GM18517 (cell line): Measurements from ENCODE around the gene CASP7.
"Not testable (repeated sequence)": the region's sequence is repeated elsewhere in the genome, so short reads cannot be mapped to it uniquely, and the experiment has no call there.

Source experiments
- ATAC-seq: cut with Tn5 transposase; IDR thresholded peaks from one replicate; pipeline ENCODE4 v1.9.1; 2021; ENCODE audit warnings: mild to moderate bottlenecking, moderate library complexity; ENCODE audit not compliant: unreplicated experiment

The CASP7 gene

DNA sequence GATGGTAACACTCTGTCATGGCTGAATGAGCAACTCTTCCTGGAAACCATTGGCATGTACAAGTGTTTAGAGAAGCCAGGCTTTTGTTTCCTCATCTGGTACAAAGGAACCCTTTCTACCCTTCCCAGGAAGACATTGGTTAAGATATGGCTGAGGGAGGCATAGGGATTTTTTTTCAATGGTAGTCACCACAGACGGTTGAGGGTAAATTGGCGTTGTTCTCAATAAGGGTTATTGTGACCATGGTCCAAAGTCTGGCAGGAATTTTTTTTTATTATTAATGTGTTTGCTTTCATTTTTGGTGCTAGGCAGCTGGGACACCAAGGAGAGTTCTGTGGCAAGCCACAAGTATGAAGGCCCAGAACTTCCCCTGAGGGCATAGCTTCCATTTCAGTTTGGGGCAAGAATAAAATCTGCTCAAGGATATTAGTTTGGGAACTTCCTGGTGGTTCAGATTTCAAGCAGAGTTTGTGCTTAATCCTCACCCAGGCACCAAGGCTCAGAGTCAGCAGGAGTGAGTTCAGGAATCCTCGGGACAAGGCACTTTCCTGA, 71.5 kb downstream of the CASP7 start, which contains the start of gene PLEKHS1:
PLEKHS1 (plus strand) TSS at position 502 of the 552 bp plus-strand sequence. CDS start 3,596 bp downstream, outside the sequence.
- no peak for ATAC-seq

DNA sequence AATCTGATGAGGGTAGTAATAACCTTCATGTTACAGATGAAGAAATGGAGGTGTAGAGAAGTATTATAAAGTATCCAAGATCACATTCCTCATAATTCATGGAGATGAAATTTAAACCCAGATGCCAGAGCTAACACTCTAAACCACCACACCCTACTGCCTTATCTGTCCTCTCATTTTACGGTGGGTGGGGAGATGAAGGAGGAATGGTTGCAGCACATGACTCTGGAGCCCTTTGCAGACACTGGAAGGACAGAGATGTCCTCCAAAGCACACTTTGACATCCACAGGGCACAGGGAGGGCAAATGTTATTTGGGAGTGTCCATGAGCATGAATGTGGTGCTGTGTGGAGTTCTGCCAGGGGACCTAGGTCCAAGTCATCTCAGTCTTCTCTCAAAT, 72.8 kb downstream of the CASP7 start:
- ATAC-seq: no peak

DNA sequence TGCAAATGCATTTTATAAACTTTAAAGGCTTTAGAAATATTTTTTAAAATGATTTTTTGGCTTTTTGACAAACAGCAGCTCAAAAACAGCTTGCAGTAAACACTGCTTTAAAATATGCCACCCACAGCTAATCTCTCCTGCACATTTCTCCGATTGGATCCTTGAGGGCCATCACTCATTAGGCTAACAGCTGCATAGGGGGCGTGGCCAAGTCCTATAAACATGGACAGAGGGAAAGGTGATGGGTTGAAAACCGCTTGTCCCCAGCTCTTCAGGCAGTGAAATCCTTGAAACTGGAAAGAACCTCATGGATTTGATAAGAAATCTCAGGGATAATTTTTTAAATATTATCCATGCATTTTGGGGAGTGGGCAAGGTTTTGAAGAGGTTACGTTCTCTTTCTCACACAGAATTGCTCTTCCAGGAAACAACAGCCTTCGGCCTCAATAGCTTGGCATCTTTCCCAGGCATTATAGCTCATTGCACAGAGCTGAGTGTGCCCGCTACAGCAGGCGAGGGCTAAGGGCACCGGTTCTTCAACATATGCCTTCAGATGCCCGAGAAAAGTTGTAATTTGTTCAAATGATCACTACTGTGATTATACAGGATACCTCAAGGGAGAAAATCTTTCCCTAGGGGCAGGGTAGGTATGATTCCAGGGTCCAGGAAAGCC, 73.4 kb downstream of the CASP7 start:
- ATAC-seq: no peak

DNA sequence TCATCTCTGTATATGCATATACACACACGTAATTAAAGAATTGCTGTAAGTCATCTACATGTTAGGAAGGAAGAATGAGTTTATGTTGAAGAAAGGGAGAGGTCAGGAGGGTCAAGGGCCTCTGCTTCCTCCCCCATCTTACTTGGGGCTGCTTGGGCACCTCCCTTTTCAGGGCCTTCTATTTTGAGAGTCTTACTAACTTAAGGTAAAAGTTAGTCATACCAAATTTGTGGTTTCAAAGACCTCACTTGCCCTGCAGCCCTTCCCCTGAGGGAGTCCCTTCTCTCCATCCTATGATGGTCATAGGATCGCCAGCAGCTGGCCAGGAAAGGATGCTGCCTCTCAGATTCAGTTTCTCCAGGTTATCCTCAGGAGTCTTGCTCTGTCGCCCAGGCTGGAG, 74.4 kb downstream of the CASP7 start:
- ATAC-seq: no peak

DNA sequence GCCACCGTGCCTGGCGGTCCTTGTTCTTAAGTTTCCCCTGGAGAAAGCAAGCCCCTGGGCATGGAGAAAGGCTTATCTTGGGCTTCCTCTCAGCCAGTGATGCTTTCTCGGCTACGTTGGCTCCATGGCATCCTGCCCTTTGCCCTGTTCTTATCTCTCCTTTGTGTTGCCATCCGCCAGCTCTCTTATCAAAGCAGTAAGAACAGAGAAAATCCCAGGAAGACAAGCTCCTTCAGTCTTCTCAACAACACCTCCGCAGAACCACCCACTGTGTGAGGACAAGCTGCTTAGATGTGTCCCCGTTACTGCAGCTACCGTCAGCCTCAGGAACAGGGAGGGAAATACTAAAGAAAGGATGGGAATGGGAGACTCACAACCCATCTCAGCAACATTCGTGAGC, 75.1 kb downstream of the CASP7 start:
- ATAC-seq: no peak

DNA sequence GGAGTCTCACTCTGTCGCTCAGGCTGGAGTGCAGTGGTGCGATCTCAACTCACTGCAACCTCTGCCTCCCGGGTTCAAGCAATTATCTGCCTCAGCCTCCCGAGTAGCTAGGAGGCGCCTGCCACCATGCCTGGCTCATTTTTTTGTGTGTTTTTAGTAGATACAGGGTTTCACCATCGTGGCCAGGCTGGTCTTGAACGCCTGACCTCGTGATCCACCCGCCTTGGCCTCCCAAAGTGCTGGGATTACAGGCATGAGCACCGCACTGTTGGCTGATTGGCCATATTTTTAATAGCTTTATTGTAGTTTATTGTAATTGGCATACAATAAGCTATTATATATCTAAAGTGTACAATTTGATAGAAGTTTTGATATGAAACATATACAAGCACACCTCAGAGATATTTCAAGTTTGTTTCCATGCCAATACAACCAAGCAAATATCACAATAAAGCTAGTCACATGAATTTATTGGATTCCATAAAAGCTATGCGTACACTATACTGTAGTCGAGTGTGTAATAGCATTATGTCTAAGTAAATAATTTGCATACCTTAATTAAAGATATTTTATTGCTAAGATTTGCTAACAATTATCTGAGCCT, 77.3 kb downstream of the CASP7 start:
- ATAC-seq: no peak

DNA sequence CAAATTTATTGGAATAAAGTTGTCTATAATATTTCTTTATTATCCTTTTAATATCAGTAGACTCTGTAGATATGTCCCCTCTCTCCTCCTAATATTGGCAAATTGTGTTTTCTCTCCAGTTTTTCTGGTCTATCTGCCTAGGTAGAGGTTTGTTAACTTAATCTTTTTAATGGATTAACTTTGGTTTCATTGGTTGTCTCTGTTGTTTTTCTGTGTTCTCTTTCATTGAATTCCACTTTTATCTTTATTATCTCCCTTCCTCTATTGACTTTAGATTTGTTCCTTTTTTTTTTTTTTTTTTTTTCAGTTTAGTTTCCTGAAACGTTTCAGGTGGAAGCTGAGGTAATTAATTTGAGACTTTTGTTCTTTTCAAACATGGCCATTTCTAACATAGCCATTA, 82.4 kb downstream of the CASP7 start:
- ATAC-seq: no peak

DNA sequence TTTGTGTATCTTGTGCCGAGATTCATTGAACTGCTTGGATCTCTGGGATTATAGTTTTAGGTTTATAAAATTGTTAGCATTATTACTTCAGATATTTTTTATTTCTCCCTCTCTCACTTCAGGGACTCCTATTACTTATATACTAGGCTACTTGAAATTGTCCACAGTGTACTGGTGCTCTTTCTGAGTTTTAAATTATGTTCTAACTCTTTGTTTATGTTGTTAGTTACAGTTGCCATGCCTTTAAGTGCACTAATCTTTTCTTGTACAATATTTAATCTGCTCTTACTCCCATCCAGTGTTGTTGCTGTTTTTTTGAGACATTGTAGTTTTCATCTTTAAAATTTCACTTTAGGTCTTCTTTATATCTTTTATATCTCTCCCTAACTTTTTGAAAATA, 84.9 kb downstream of the CASP7 start:
- ATAC-seq: no peak

DNA sequence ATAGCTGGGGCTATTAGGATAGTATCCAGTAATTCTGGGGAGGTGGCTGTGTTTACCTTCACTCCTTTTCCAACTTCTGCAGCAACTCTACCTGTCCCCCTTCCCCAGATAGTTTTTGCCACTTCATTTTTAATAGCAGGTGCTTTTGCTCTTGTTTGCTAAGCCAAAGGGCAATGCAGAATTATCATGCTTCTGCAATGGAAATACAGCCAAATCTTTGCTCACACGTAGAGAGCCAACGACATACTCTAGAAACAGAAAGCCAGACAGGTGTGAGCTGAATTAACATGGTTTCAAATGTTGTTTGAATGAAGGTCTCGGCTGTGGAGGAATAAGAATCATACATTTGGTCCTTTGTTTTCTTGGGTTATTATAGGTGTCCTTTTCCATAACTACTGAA, 86.2 kb downstream of the CASP7 start:
- ATAC-seq: no peak

DNA sequence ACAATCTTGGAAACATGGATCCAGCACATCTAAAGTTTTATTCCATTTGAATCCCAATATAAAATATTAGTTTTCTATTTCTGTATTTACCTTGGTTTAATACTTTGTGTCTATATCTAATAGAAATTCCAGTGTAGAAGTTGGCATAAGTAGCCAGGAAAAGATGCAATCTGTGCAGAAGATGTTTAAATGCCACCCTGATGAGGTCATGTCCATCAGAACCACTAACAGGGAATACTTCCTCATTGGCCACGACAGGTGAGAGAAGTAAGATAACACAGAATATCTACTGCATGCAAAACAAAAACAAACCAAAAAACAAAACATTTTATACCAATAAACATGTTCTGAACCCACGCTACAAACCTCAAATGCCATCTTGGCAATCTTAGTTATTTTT, 87.5 kb downstream of the CASP7 start:
- ATAC-seq: no peak

DNA sequence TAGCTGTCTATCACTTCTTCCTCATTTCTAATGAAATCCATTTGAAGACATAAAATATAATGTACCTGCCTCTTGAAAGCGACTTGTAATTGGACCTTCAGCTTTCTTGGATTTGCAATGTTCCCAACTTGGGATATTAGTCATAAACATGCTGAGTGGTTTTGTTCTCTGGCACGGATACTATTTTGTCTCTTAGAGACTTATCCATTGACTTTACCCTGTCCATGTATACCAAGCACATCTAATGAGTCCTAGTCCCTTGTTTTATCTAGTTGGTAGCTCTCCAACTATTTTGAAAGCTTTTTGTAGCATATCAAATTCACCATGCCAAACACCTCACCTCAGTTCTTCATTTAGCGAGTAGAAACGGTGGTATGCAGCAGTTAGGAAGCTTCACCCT, 90.6 kb downstream of the CASP7 start:
- no peak for ATAC-seq

DNA sequence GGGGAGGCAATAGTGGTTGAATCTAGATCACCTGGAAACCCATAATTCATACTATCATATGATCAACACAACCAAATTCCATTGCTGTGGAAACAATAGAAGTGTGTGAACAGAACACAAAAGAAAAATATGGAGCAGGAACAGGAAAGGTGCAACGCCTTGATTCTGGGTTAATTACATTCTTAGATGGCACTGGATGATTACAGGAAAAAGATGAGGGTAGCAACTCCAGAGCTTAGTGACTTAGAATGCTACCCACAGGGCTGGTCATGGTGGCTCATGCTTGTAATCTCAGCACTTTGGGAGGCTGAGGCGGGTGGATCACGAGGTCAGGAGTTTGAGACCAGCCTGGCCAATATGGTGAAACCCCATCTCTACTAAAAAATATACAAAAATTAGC, 91.4 kb downstream of the CASP7 start:
- ATAC-seq: not testable (repeated sequence)

DNA sequence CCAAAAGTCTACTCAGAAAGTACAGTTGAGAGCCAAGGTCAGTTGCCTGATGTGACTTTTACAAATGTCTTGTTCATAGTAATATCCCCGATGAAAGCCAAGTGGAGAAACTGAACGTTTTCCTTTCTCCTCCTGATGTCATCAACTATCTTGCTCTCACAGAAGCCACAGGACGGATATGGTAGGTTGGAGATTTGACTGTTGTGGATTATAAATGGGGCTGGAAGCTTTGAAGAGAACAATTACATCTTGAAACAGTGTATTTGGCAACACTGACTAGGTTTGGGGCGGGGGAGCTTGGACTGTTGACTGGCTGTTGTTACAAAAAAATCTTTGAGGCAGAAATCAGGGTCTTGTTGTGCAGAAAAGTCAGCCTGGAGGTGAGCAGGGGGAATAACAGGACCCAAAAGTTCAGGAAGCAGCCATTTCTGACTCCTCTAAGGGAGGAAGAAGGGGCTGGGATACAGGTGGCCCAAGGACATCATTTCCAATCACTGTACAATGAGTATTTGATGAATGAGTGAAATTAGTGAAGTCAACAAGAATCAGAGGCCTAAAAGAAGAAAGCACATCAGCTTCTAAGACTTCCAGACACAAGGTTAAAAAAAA, 96.1 kb downstream of the CASP7 start:
- no peak for ATAC-seq

DNA sequence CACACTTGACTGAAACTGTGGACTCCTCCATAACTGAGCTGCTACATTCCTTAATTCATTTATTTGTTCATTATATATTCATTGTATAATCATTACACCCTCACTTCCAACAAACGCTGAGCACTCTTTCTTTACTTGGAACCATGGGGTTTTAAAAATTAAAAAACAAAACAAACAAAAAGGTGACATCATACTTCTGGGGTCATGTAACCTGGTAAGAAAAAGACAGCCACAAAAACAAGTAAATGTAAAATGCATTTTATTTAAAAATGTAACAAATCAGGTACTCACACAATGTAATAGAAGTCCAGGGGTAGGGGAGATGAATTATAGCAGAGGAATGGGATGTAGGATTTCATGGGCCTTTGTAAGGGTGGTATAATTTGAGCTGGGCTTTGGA, 96.8 kb downstream of the CASP7 start:
- no peak for ATAC-seq
